GM15510 (cell line): ENCODE results near the gene DEFB131B.

Experiments used
- POLR2A ChIP-seq: IDR thresholded peaks from 3 replicates; pipeline ENCODE4 v1.6.1; 2011; ENCODE audit warnings: borderline replicate concordance; ENCODE audit not compliant: insufficient read length; ENCODE audit errors: extremely low read depth

The DEFB131B gene

GRCh38 chr11:71933141-71933933 lies 55.1 kb downstream of the DEFB131B start:
- TF ChIP-seq POLR2A: no peak
